Gastroesophageal sphincter (tissue), 4 donors: ENCODE data around the gene GSC. TPM values are rescaled to one million over a fixed set of nuclear protein-coding genes. Genes with fewer than 3 reads are reported as not detected.
"Not testable (repeated sequence)": the region's sequence is repeated elsewhere in the genome, so short reads cannot be mapped to it uniquely, and the experiment has no call there.

Experiments used
- ATAC-seq: fragments of 150-250 bp; one replicate; pipeline ENCODE4 v1.9.1; 2016; ENCODE audit warnings: mild to moderate bottlenecking, moderate library complexity
- H3K27ac ChIP-seq, 4 donors: fragments of 200-600 bp; sonication (generic) in 3 of 4; 1 replicate in 3 of 4; 2 replicates in 1 of 4; pipeline ENCODE4 v1.5.1; 2016 to 2019
- H3K27me3 ChIP-seq: fragments of 200-600 bp; sonication (generic); one replicate; pipeline ENCODE4 v1.5.1; 2019
- H3K36me3 ChIP-seq, 2 donors: fragments of 200-600 bp; sonication (generic); one replicate each; pipeline ENCODE4 v1.5.1; 2019; ENCODE audit warnings: control low read depth in 1 of 2
- H3K4me1 ChIP-seq, 3 donors: fragments of 200-600 bp; sonication (generic); 1 replicate in 2 of 3; 2 replicates in 1 of 3; pipeline ENCODE4 v1.5.1; 2016 to 2019; ENCODE audit warnings: control low read depth in 2 of 3
- H3K4me3 ChIP-seq, 2 donors: fragments of 200-600 bp; sonication (generic); one replicate each; pipeline ENCODE4 v1.5.1; 2019; ENCODE audit warnings: mild to moderate bottlenecking in 1 of 2, moderate library complexity in 1 of 2
- H3K9me3 ChIP-seq, 3 donors: fragments of 200-600 bp; sonication (generic); one replicate each; pipeline ENCODE4 v1.5.1; 2017 to 2019; ENCODE audit warnings: control low read depth in 2 of 3
- EP300 ChIP-seq: sonication (generic); formaldehyde crosslinking; IDR thresholded peaks from one replicate; pipeline ENCODE4 v1.6.1; 2017; ENCODE audit warnings: antibody characterized with exemption, mild to moderate bottlenecking
- POLR2A ChIP-seq, 2 donors: fragments of 450-650 bp; IDR thresholded peaks; one replicate each; pipeline ENCODE4 v1.6.1; 2017; ENCODE audit warnings: antibody characterized with exemption in 2 of 2, mild to moderate bottlenecking in 2 of 2, moderate library complexity in 1 of 2
- POLR2AphosphoS5 ChIP-seq: sonication (generic); formaldehyde crosslinking; IDR thresholded peaks from one replicate; pipeline ENCODE4 v1.6.1; 2017; ENCODE audit warnings: antibody characterized with exemption
- WGBS, 2 donors: methylation state at CpG; one replicate each; pipeline ENCODE4 v1.1.5; 2018; ENCODE audit warnings: low coverage in 1 of 2; 5-methylcytosine and 5-hydroxymethylcytosine counted together
- total RNA-seq, 4 donors: library from RNA; depleted of rRNA; stranded (reverse); fragments of >200 nt; gene quantifications; one replicate each; pipeline ENCODE4 v1.1.0, GENCODE V29; 2016
- TF ChIP-seq, protein P1 (sequence below), 4 experiments: fragments of 200-600 bp in 2 of 4; fragments of 450-650 bp in 2 of 4; sonication (generic) in 1 of 4; IDR thresholded peaks; one replicate each; pipeline ENCODE4 v1.5.1; 2017 to 2019; ENCODE audit warnings: antibody characterized with exemption in 4 of 4, mild to moderate bottlenecking in 2 of 4, moderate library complexity in 2 of 4

The GSC gene
- total RNA-seq, 4 donors from 2014 or later = 3.5 TPM; not detected in 3

DNA sequence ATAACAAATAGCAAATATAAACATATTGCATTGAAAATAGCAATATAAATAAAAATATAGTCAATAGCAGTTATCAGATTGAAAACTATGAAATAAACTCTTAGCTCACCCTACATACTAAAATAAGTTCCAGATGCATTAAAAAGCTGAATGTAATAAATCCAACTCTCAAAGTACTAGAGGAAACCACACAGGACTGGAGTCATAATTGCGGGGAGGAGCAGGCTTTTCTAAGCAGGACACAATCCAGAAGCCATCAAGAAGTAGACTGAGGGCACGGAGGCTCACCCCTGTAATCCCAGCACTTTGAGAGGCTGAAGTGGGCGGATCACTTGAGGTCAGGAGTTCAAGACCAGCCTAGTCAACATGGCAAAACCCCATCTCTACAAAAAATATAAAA lies 22.2 kb downstream of the GSC start:
- H3K27me3 ChIP-seq = peaks cover 43% of the 10 kb centered on the region
- 57 to 67% methylated on average over 1 to 3 of the region's 3 CpGs for WGBS, 2 donors

DNA sequence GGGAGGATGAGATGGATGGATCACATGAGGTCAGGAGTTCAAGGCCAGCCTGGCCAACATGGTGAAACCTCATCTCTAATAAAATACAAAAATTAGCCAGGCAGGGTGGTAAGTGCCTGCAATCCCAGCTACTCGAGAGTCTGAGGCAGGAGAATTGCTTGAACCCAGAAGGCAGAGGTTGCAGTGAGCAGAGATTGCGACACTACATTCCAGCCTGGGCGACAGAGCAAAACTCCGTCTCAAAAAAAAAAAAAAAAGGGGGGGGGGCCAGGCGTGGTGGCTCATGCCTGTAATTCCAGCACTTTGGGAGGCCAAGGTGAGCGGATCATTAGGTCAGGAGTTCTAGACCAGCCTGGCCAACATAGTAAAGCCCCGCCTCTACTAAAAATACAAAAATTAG lies 22.8 kb downstream of the GSC start:
- not testable (repeated sequence) for ATAC-seq

More for the DNA sequence above, 22.2 kb downstream of the GSC start:
- Histone ChIP-seq H3K36me3 (no peaks in the 10 kb centered on the region), H3K9me3 (no peaks in the 10 kb centered on the region), H3K4me3 (no peak overlapping the region), H3K4me1 (no peaks in the 10 kb centered on the region), H3K27ac (no peak overlapping the region)
- no peak for ATAC-seq
- TF ChIP-seq EP300 = no peak

DNA sequence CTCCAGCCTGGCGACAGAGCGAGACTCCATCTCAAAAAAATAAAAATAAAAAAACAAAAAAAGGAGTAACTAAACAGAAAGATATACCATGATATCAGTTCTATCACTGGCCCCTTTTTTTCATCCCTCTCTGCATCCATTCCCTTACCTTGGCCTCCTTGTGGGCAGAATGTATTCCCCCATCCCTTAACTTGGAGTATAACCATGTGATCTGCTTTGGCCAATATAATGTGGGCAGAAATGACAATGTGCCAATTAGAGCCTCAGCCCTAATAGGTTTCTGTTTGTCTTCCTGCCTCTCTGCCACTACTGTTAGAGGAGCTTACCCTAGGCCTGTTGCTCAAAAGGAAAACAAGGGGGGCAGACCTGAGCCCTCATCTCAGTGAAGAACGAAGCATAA lies 23.8 kb downstream of the GSC start:
- Histone ChIP-seq H3K9me3 (no peaks in the 10 kb centered on the region), H3K4me1 (no peaks in the 10 kb centered on the region), H3K36me3 (no peaks in the 10 kb centered on the region), H3K27ac (no peak overlapping the region), H3K4me3 (no peak overlapping the region), H3K27me3 (peaks cover 39% of the 10 kb centered on the region)
- ATAC-seq = no peak
- WGBS, 2 donors = 82 to 100% methylated on average over 1 to 2 of the region's 3 CpGs
- no peak for TF ChIP-seq POLR2AphosphoS5
- TF ChIP-seq, protein P1, sequence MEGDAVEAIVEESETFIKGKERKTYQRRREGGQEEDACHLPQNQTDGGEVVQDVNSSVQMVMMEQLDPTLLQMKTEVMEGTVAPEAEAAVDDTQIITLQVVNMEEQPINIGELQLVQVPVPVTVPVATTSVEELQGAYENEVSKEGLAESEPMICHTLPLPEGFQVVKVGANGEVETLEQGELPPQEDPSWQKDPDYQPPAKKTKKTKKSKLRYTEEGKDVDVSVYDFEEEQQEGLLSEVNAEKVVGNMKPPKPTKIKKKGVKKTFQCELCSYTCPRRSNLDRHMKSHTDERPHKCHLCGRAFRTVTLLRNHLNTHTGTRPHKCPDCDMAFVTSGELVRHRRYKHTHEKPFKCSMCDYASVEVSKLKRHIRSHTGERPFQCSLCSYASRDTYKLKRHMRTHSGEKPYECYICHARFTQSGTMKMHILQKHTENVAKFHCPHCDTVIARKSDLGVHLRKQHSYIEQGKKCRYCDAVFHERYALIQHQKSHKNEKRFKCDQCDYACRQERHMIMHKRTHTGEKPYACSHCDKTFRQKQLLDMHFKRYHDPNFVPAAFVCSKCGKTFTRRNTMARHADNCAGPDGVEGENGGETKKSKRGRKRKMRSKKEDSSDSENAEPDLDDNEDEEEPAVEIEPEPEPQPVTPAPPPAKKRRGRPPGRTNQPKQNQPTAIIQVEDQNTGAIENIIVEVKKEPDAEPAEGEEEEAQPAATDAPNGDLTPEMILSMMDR (IDR thresholded peaks at IDR 0.05) = no peak
- no peak for TF ChIP-seq POLR2A (IDR thresholded peaks at IDR 0.05)
- no peak for TF ChIP-seq EP300

More for the DNA sequence above, 22.8 kb downstream of the GSC start:
- WGBS, 2 donors = 83% methylated on average over 6 of the region's 7 CpGs; no CpG with 5 or more reads in 1 of the 2 donors
- H3K27me3 ChIP-seq = peaks cover 43% of the 10 kb centered on the region
- not testable (repeated sequence) for H3K36me3 ChIP-seq, H3K4me3 ChIP-seq, H3K9me3 ChIP-seq, H3K27ac ChIP-seq, H3K4me1 ChIP-seq

DNA sequence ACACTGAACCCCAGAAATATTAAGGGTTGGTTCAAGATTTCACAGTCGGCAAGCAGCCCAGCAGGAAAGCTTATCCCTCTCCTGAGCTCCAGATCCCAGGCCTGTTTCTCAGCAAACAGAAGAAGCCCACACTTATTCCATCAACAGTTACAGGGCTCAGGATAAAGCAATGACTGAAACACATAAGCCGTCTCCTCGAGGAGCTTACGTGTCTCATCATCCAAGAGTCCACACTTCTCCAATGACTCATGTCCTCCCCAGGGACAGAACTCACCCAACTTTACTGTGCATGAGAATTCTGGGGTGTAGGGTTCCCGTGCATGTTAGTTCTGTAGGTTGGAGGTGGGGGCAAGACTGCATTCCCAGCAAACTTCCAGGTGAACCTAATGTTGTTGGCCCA lies 31.2 kb downstream of the GSC start:
- no peak for ATAC-seq
- Histone ChIP-seq H3K4me1 (no peaks in the 10 kb centered on the region), H3K27ac (no peak overlapping the region), H3K4me3 (no peak overlapping the region), H3K27me3 (peaks cover 10% of the 10 kb centered on the region), H3K9me3 (no peaks in the 10 kb centered on the region), H3K36me3 (no peaks in the 10 kb centered on the region)
- TF ChIP-seq, protein P1 (IDR thresholded peaks at IDR 0.05) = no peak
- TF ChIP-seq POLR2AphosphoS5 (no peak), EP300 (no peak), POLR2A (IDR thresholded peaks at IDR 0.05) (no peak)
- WGBS, 2 donors = 67 to 76% methylated on average over 2 to 4 of the region's 5 CpGs

DNA sequence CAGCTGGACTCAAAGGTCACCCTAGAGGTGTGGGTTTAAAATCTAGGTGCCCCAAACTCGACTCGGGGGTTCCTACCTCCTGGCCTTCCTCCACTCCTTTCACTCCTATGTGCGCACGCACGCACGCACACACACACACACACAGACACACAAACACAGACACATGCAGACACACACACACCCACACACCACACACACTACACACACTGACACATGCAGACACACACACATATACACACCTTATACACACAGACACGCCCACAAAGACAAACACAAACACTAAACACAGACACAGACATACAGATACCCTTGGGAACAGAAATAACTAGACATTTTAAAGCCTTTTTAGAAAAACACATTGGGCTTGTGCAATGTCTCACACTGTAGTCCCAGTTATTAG lies 31.8 kb downstream of the GSC start:
- no peak for ATAC-seq
- H3K27me3 ChIP-seq = peaks cover 8% of the 10 kb centered on the region

DNA sequence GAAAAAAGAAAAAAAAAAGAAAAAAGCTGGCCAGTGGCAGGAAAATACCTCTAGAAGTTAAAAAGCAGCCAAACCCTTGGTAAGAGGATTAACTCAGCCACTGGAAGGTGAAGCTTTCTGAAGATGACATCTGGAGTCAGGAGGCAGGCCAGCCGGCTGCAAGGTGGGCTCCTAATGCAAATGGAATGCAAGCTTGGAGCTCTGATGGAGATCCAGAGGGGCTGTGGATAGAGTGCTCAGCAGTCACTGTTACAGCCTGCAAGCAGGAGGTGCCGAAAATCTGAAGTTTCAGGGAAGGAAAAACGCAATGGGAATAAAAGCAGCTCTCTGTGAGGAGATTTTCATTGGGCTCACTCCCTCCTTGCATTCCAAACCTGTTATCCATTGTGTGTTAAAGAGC lies 41.0 kb downstream of the GSC start:
- Histone ChIP-seq H3K4me1 (no peaks in the 10 kb centered on the region), H3K27me3 (peaks cover 4% of the 10 kb centered on the region), H3K27ac (no peak overlapping the region), H3K36me3 (no peaks in the 10 kb centered on the region), H3K9me3 (no peaks in the 10 kb centered on the region), H3K4me3 (no peak overlapping the region)
- TF ChIP-seq, protein P1 (IDR thresholded peaks at IDR 0.05) = no peak
- TF ChIP-seq POLR2A (IDR thresholded peaks at IDR 0.05) (no peak), POLR2AphosphoS5 (no peak), EP300 (no peak)
- no peak for ATAC-seq
- 61 to 85% methylated on average over 2 to 3 of the region's 3 CpGs for whole genome bisulfite sequencing, 2 donors

More for the DNA sequence above, 31.8 kb downstream of the GSC start:
- H3K4me3 ChIP-seq = no peak overlapping the region
- no peak for TF ChIP-seq POLR2A (IDR thresholded peaks at IDR 0.05)
- TF ChIP-seq, protein P1 (IDR thresholded peaks at IDR 0.05) = no peak
- no peak for TF ChIP-seq EP300
- TF ChIP-seq POLR2AphosphoS5 = no peak
- H3K27ac ChIP-seq = no peak overlapping the region
- 88 to 92% methylated on average over 4 to 7 of the region's 7 CpGs for WGBS, 2 donors
- no peaks in the 10 kb centered on the region for H3K9me3 ChIP-seq
- H3K4me1 ChIP-seq = no peaks in the 10 kb centered on the region
- H3K36me3 ChIP-seq = no peaks in the 10 kb centered on the region

DNA sequence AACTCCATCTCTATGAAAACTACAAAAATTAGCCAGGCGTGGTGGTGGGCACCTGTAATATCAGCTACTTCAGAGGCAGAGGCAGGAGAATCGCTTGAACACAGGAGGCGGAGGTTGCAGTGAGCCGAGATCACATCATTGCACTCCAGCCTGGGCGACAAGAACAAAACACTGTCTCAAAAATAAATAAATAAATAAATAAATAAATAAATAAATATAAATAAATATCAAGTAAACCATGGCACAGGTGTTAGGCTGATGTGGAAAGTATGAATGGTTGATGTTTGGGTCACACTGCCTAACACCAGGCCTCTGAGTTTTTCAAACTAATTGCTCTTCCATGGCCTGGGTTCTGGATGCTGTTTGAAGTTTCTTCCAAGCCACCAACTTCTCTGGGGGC lies 41.5 kb downstream of the GSC start:
- not testable (repeated sequence) for ATAC-seq, H3K4me1 ChIP-seq, H3K27me3 ChIP-seq, H3K27ac ChIP-seq, H3K4me3 ChIP-seq, H3K9me3 ChIP-seq, H3K36me3 ChIP-seq
- WGBS, 2 donors = 97% methylated on average over 5 of the region's 5 CpGs; no CpG with 5 or more reads in 1 of the 2 donors

DNA sequence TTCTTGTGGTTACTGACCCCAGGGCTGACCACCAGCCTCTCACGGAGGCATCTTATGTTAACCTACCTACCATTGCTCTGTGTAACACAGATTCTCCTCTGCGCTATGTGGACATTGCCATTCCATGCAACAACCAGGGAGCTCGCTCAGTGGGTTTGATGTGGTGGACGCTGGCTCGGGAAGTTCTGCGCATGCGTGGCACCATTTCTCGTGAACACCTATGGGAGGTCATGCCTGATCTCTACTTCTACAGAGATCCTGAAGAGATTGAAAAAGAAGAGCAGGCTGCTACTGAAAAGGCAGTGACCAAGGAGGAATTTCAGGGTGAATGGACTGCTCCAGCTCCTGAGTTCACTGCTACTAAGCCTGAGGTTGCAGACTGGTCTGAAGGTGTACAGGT lies 43.3 kb downstream of the GSC start:
- not testable (repeated sequence) for H3K4me3 ChIP-seq, H3K36me3 ChIP-seq, H3K9me3 ChIP-seq, H3K27ac ChIP-seq, ATAC-seq, H3K4me1 ChIP-seq, H3K27me3 ChIP-seq
- 71 to 100% methylated on average over 1 to 2 of the region's 8 CpGs for WGBS, 2 donors
